Upper lobe of left lung (tissue), 6 donors: ENCODE results near the gene TSEN54. TPM values are rescaled to one million over a fixed set of nuclear protein-coding genes. Genes with fewer than 3 reads are reported as not detected.

Experiments used
- ATAC-seq, 2 donors: fragments of 200-7000 bp; cut with Tn5 transposase; one replicate each; pipeline ENCODE4 v1.9.1; 2022; ENCODE audit warnings: mild to moderate bottlenecking in 2 of 2, moderate library complexity in 2 of 2; ENCODE audit not compliant: low FRiP score in 2 of 2
- DNase-seq, 2 donors: peaks; one replicate each; pipeline ENCODE4 v3.0.0-alpha.2; 2019 to 2020
- H3K27ac ChIP-seq, 4 donors: fragments of 200-600 bp; sonication (generic); one replicate each; pipeline ENCODE4 v1.5.1; 2016 to 2019
- H3K27me3 ChIP-seq, 4 donors: fragments of 200-600 bp; sonication (generic); one replicate each; pipeline ENCODE4 v1.5.1; 2017 to 2019
- H3K36me3 ChIP-seq, 4 donors: fragments of 200-600 bp; sonication (generic); one replicate each; pipeline ENCODE4 v1.5.1; 2016 to 2019
- H3K4me1 ChIP-seq, 4 donors: fragments of 200-600 bp; sonication (generic); one replicate each; pipeline ENCODE4 v1.5.1; 2018 to 2019
- H3K4me3 ChIP-seq, 4 donors: fragments of 200-600 bp; sonication (generic); one replicate each; pipeline ENCODE4 v1.5.1; 2017 to 2019; ENCODE audit warnings: mild to moderate bottlenecking in 2 of 4, moderate library complexity in 1 of 4
- H3K9me3 ChIP-seq, 4 donors: fragments of 200-600 bp; sonication (generic); one replicate each; pipeline ENCODE4 v1.5.1; 2018 to 2019
- CTCF ChIP-seq, 6 experiments: fragments of 450-650 bp in 4 of 6; fragments of 200-600 bp in 2 of 6; sonication (generic) in 2 of 6; IDR thresholded peaks; one replicate each; pipeline ENCODE4 v1.5.1; 2016 to 2019; ENCODE audit warnings: antibody characterized with exemption in 6 of 6
- EP300 ChIP-seq, 4 donors: sonication (generic); formaldehyde crosslinking; IDR thresholded peaks; one replicate each; pipeline ENCODE4 v1.5.1; 2017; ENCODE audit warnings: antibody characterized with exemption in 4 of 4, control low read depth in 2 of 4
- POLR2A ChIP-seq, 4 donors: fragments of 450-650 bp; IDR thresholded peaks; one replicate each; pipeline ENCODE4 v1.5.1; 2016 to 2017; ENCODE audit warnings: antibody characterized with exemption in 4 of 4, mild to moderate bottlenecking in 2 of 4
- POLR2AphosphoS5 ChIP-seq, 2 donors: sonication (generic); formaldehyde crosslinking; IDR thresholded peaks; one replicate each; pipeline ENCODE4 v1.5.1; 2017; ENCODE audit warnings: antibody characterized with exemption in 2 of 2
- WGBS, 2 donors: methylation state at CpG; one replicate each; pipeline ENCODE4 v1.1.5; 2017 to 2018; 5-methylcytosine and 5-hydroxymethylcytosine counted together
- total RNA-seq, 6 donors: library from RNA; depleted of rRNA in 4 of 6; stranded (reverse); fragments of >200 nt in 4 of 6; gene quantifications; one replicate each; pipeline versions ENCODE4 v1.1.0 to v1.2.1, GENCODE V29; 2016 to 2021
- donor health status: DM: no; HTN: no; CAD: no; lungs with moderate emphysema.
- donor health status: DM: no; HTN: yes; CAD: no; lungs with severe emphysema.

Gene TSEN54
- total RNA-seq, 6 donors from 2014 or later, result 19.5 to 125 (median 31.3) TPM

- no peaks in the 10 kb centered on the region for H3K9me3 ChIP-seq
- H3K27me3 ChIP-seq, result no peaks in the 10 kb centered on the region
- peaks cover 4 to 97% (median 76%) of the 10 kb centered on the region in 4 donors for H3K36me3 ChIP-seq
- DNase-seq, result peak in 1 of 2 donors; percentile 78
- TF ChIP-seq EP300 (IDR thresholded peaks at IDR 0.05) (no peak), POLR2AphosphoS5 (IDR thresholded peaks at IDR 0.05) (no peak), CTCF (IDR thresholded peaks at IDR 0.05) (no peak)
- 80 to 89% methylated on average over 19 to 40 of the region's 40 CpGs for WGBS, 2 donors
- peak overlapping the region in 3 of 4 donors; percentile 26 to 62 (median 57) for H3K27ac ChIP-seq
- ATAC-seq, result no peak
- H3K4me3 ChIP-seq, result no peak overlapping the region
- H3K4me1 ChIP-seq, result peaks cover 19 to 54% (median 30%) of the 10 kb centered on the region in 4 donors
Observed at GRCh38 chr17:75502072-75502720, 14.1 kb upstream of the TSEN54 start.

- H3K4me1 ChIP-seq, result peaks cover 19 to 58% (median 30%) of the 10 kb centered on the region in 4 donors
- TF ChIP-seq POLR2A (IDR thresholded peaks at IDR 0.05) (no peak), EP300 (IDR thresholded peaks at IDR 0.05) (no peak), POLR2AphosphoS5 (IDR thresholded peaks at IDR 0.05) (no peak), CTCF (IDR thresholded peaks at IDR 0.05) (no peak)
- H3K36me3 ChIP-seq, result peaks cover 4 to 96% (median 77%) of the 10 kb centered on the region in 4 donors
- no peaks in the 10 kb centered on the region for H3K9me3 ChIP-seq
- no peak for ATAC-seq
- peak overlapping the region in 1 of 4 donors; percentile 62 for H3K27ac ChIP-seq
- 91% methylated on average over 25 of the region's 25 CpGs; no CpG with 5 or more reads in 1 of the 2 donors for WGBS, 2 donors
- H3K27me3 ChIP-seq, result no peaks in the 10 kb centered on the region
- H3K4me3 ChIP-seq, result no peak overlapping the region
- peak in 1 of 2 donors; percentile 83 for DNase-seq
Observed at GRCh38 chr17:75502721-75503329, 13.5 kb upstream of the TSEN54 start.

GRCh38 chr17:75503337-75503950 is 12.9 kb upstream of the TSEN54 start:
- Histone ChIP-seq H3K9me3 (no peaks in the 10 kb centered on the region), H3K4me1 (peaks cover 22 to 58% (median 28%) of the 10 kb centered on the region in 4 donors), H3K36me3 (peaks cover 0 to 96% (median 71%) of the 10 kb centered on the region in 4 donors), H3K27me3 (no peaks in the 10 kb centered on the region), H3K27ac (peak overlapping the region in 1 of 4 donors; percentile 57), H3K4me3 (no peak overlapping the region)
- no peak for TF ChIP-seq EP300 (IDR thresholded peaks at IDR 0.05)
- TF ChIP-seq POLR2AphosphoS5 (IDR thresholded peaks at IDR 0.05), result no peak
- TF ChIP-seq CTCF (IDR thresholded peaks at IDR 0.05), result no peak
- TF ChIP-seq POLR2A (IDR thresholded peaks at IDR 0.05), result no peak
- DNase-seq (peak in 1 of 2 donors; percentile 64), ATAC-seq (no peak)
- 80 to 90% methylated on average over 5 to 12 of the region's 23 CpGs for WGBS, 2 donors

GRCh38 chr17:75503976-75504346 is 12.4 kb upstream of the TSEN54 start:
- H3K27ac ChIP-seq, result peak overlapping the region in 2 of 4 donors; percentile 45 to 57
- no peaks in the 10 kb centered on the region for H3K27me3 ChIP-seq
- H3K4me1 ChIP-seq, result peaks cover 22 to 58% (median 26%) of the 10 kb centered on the region in 4 donors
- no peak for ATAC-seq
- WGBS, 2 donors, result 78 to 84% methylated on average over 7 to 13 of the region's 13 CpGs
- TF ChIP-seq POLR2A (IDR thresholded peaks at IDR 0.05), result no peak
- no peak for TF ChIP-seq POLR2AphosphoS5 (IDR thresholded peaks at IDR 0.05)
- no peak for TF ChIP-seq EP300 (IDR thresholded peaks at IDR 0.05)
- no peak for TF ChIP-seq CTCF (IDR thresholded peaks at IDR 0.05)
- no peak overlapping the region for H3K4me3 ChIP-seq
- peak in 1 of 2 donors; percentile 62 for DNase-seq
- peaks cover 0 to 97% (median 66%) of the 10 kb centered on the region in 4 donors for H3K36me3 ChIP-seq
- no peaks in the 10 kb centered on the region for H3K9me3 ChIP-seq
